CD14-positive monocyte (primary cell): ENCODE results near the gene GIMAP1. TPM values are rescaled to one million over a fixed set of nuclear protein-coding genes. Genes with fewer than 3 reads are reported as not detected.

ENCODE experiments used
- DNase-seq, 3 donors: peaks; one replicate each; pipeline ENCODE4 v3.0.0-alpha.2; 2011 to 2022
- H2AFZ ChIP-seq: 2 replicates; pipeline ENCODE4 v1.6.0; 2012; ENCODE audit warnings: mild to moderate bottlenecking, low read depth, low read length, inconsistent platforms; ENCODE audit not compliant: insufficient read depth, poor library complexity, severe bottlenecking
- H3K27ac ChIP-seq, 2 donors: 1 replicate in 1 of 2; 2 replicates in 1 of 2; pipeline ENCODE4 v1.5.1; 2012 to 2013; ENCODE audit warnings: low read length in 2 of 2, control low read depth in 1 of 2, inconsistent platforms in 1 of 2, low read depth in 1 of 2, mild to moderate bottlenecking in 1 of 2
- H3K27me3 ChIP-seq, 2 donors: one replicate each; pipeline versions ENCODE4 v1.6.0 to v1.6.1; 2011 to 2013; ENCODE audit warnings: low read length in 2 of 2; ENCODE audit not compliant: control insufficient read depth in 2 of 2, insufficient read depth in 2 of 2
- H3K36me3 ChIP-seq, 2 donors: replicated peaks in 1 of 2; 1 replicate in 1 of 2; 2 replicates in 1 of 2; pipeline versions ENCODE4 v1.5.1 to v1.6.1; 2012 to 2013; ENCODE audit warnings: low read length in 2 of 2, control low read depth in 1 of 2, inconsistent platforms in 1 of 2, mild to moderate bottlenecking in 1 of 2; ENCODE audit not compliant: insufficient read depth in 2 of 2, control insufficient read depth in 1 of 2
- H3K4me1 ChIP-seq, 2 donors: 1 replicate in 1 of 2; 2 replicates in 1 of 2; pipeline versions ENCODE4 v1.5.1 to v1.6.1; 2012 to 2013; ENCODE audit warnings: low read length in 2 of 2, control low read depth in 1 of 2, inconsistent platforms in 1 of 2, mild to moderate bottlenecking in 1 of 2, moderate library complexity in 1 of 2; ENCODE audit not compliant: insufficient read depth in 2 of 2, control insufficient read depth in 1 of 2
- H3K4me2 ChIP-seq: replicated peaks from 2 replicates; pipeline ENCODE3; 2012; ENCODE audit warnings: low read length, moderate library complexity, mild to moderate bottlenecking; ENCODE audit not compliant: poor library complexity, severe bottlenecking; ENCODE audit errors: extremely low read depth
- H3K4me3 ChIP-seq, 3 experiments: fragments of 200-600 bp in 1 of 3; sonication (generic) in 1 of 3; replicated peaks in 1 of 3; 1 replicate in 2 of 3; 2 replicates in 1 of 3; pipeline ENCODE4 v1.5.1; 2011 to 2013; ENCODE audit warnings: low read length in 3 of 3, mild to moderate bottlenecking in 3 of 3, control low read depth in 2 of 3, low read depth in 2 of 3, inconsistent platforms in 1 of 3, moderate library complexity in 1 of 3
- H3K79me2 ChIP-seq: 2 replicates; pipeline ENCODE4 v1.6.0; 2012; ENCODE audit warnings: mild to moderate bottlenecking, control low read depth, inconsistent platforms, low read length, moderate library complexity; ENCODE audit not compliant: insufficient read depth
- H3K9ac ChIP-seq: 2 replicates; pipeline ENCODE4 v1.6.0; 2017; ENCODE audit warnings: low read length, mild to moderate bottlenecking; ENCODE audit not compliant: insufficient read depth, poor library complexity, severe bottlenecking
- H3K9me3 ChIP-seq, 2 donors: replicated peaks in 1 of 2; 1 replicate in 1 of 2; 2 replicates in 1 of 2; pipeline versions ENCODE4 v1.5.1 to v1.6.1; 2012 to 2013; ENCODE audit warnings: low read length in 2 of 2, control low read depth in 1 of 2; ENCODE audit not compliant: control insufficient read depth in 1 of 2, insufficient read depth in 1 of 2
- H4K20me1 ChIP-seq: 2 replicates; pipeline ENCODE4 v1.6.0; 2012; ENCODE audit warnings: mild to moderate bottlenecking, low read length, control low read depth, moderate library complexity; ENCODE audit not compliant: insufficient read depth
- H3K27ac Mint-ChIP-seq, 7 donors: one replicate each; pipeline ENCODE4 v1.8.0; 2020; ENCODE audit warnings: mild to moderate bottlenecking in 7 of 7, mixed read lengths in 7 of 7, moderate library complexity in 6 of 7, inconsistent platforms in 2 of 7
- H3K27me3 Mint-ChIP-seq, 3 donors: one replicate each; pipeline ENCODE4 v1.8.0; 2021 to 2022; ENCODE audit warnings: low read depth in 3 of 3, mild to moderate bottlenecking in 3 of 3, mixed read lengths in 3 of 3, moderate library complexity in 3 of 3, inconsistent platforms in 1 of 3
- H3K36me3 Mint-ChIP-seq, 2 donors: one replicate each; pipeline ENCODE4 v1.8.0; 2020; ENCODE audit warnings: mixed read lengths in 2 of 2, inconsistent platforms in 1 of 2, mild to moderate bottlenecking in 1 of 2
- H3K4me1 Mint-ChIP-seq: one replicate; pipeline ENCODE4 v1.8.0; 2020; ENCODE audit warnings: mild to moderate bottlenecking, mixed read lengths
- H3K4me3 Mint-ChIP-seq, 2 donors: one replicate each; pipeline ENCODE4 v1.8.0; 2020; ENCODE audit warnings: mild to moderate bottlenecking in 2 of 2, mixed read lengths in 2 of 2, moderate library complexity in 1 of 2
- H3K9me3 Mint-ChIP-seq, 7 donors: one replicate each; pipeline ENCODE4 v1.8.0; 2020 to 2022; ENCODE audit warnings: mixed read lengths in 7 of 7, mild to moderate bottlenecking in 6 of 7, moderate library complexity in 6 of 7, inconsistent platforms in 2 of 7
- whole genome bisulfite sequencing: methylation state at CpG from one replicate; pipeline ENCODE4 v1.1.5; 2013; ENCODE audit warnings: missing lambda C conversion rate; ENCODE audit not compliant: insufficient coverage; 5-methylcytosine and 5-hydroxymethylcytosine counted together
- intact Hi-C, 2 donors: fragments of 100-400 bp; cut with micrococcal nuclease; formaldehyde crosslinking; loops; one replicate each; pipeline versions ENCODE4 v1.15.0 to v1.15.1; 2023
- polyA plus RNA-seq, 3 donors: library from polyadenylated mRNA; depleted of rRNA in 1 of 3; unstranded in 2 of 3; stranded (reverse) in 1 of 3; fragments of 300-500 nt in 2 of 3; fragments of >200 nt in 1 of 3; fragmentation: Illumina TruSeq in 2 of 3; gene quantifications; 1 replicate in 2 of 3; 2 replicates in 1 of 3; pipeline ENCODE4 v1.2.3, GENCODE V29; 2012 to 2021
- TF ChIP-seq, protein P1 (sequence below): fragments of 200-600 bp; IDR thresholded peaks from one replicate; pipeline ENCODE4 v1.8.0; 2022; ENCODE audit warnings: antibody characterized with exemption, mild to moderate bottlenecking

Gene GIMAP1
- polyA plus RNA-seq, 3 donors, result 10.9 to 19.6 (median 11.4) TPM

DNA sequence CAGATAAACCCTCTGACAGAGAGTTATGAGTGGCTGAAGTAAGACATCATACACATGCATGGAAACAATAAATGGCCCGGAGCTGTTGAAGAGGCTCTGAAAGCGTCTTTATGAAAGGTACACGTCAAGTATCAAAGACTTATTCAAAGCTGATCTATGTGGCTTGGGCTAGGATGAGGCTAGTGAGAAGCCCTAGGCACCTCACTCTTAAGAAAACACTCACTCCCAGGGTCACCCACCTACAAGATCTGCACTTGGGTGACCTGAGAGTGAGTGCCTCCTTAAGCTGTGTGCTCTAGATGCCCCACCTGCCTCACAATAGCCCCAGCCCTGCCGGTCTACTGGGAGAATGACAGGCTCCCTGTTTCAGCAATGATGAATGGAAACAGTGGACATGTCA is 1.1 kb upstream of the GIMAP1 start:
- Histone ChIP-seq H3K79me2 (peaks cover 46% of the 10 kb centered on the region), H3K9ac (no peak overlapping the region), H3K4me2 (peak overlapping the region; percentile 86), H3K9me3 (no peaks in the 10 kb centered on the region), H3K4me3 (peak overlapping the region in 2 of 3 experiments; percentile 98 to 100), H3K27ac (peak overlapping the region in 1 of 2 donors; percentile 87), H4K20me1 (peaks cover 20% of the 10 kb centered on the region), H3K36me3 (peaks cover 14 to 17% of the 10 kb centered on the region in 2 donors), H3K27me3 (no peaks in the 10 kb centered on the region), H2AFZ (no peak overlapping the region), H3K4me1 (peaks cover 33 to 37% of the 10 kb centered on the region in 2 donors)
- TF ChIP-seq, protein P1, sequence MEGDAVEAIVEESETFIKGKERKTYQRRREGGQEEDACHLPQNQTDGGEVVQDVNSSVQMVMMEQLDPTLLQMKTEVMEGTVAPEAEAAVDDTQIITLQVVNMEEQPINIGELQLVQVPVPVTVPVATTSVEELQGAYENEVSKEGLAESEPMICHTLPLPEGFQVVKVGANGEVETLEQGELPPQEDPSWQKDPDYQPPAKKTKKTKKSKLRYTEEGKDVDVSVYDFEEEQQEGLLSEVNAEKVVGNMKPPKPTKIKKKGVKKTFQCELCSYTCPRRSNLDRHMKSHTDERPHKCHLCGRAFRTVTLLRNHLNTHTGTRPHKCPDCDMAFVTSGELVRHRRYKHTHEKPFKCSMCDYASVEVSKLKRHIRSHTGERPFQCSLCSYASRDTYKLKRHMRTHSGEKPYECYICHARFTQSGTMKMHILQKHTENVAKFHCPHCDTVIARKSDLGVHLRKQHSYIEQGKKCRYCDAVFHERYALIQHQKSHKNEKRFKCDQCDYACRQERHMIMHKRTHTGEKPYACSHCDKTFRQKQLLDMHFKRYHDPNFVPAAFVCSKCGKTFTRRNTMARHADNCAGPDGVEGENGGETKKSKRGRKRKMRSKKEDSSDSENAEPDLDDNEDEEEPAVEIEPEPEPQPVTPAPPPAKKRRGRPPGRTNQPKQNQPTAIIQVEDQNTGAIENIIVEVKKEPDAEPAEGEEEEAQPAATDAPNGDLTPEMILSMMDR, result no peak
- H3K27ac Mint-ChIP-seq, result peak overlapping the region in 1 of 7 donors; percentile 11
- DNase-seq, result no peak
- no peak overlapping the region for H3K4me3 Mint-ChIP-seq
- H3K4me1 Mint-ChIP-seq, result peaks cover 43% of the 10 kb centered on the region
- peaks cover 3 to 18% (median 16%) of the 10 kb centered on the region in 7 donors for H3K9me3 Mint-ChIP-seq
- peaks cover 0 to 3% (median 0%) of the 10 kb centered on the region in 3 donors for H3K27me3 Mint-ChIP-seq
- H3K36me3 Mint-ChIP-seq, result peaks cover 22 to 25% of the 10 kb centered on the region in 2 donors
- 58% methylated on average over 2 of the region's 4 CpGs for WGBS
- intact Hi-C loops, result no loop called here

DNA sequence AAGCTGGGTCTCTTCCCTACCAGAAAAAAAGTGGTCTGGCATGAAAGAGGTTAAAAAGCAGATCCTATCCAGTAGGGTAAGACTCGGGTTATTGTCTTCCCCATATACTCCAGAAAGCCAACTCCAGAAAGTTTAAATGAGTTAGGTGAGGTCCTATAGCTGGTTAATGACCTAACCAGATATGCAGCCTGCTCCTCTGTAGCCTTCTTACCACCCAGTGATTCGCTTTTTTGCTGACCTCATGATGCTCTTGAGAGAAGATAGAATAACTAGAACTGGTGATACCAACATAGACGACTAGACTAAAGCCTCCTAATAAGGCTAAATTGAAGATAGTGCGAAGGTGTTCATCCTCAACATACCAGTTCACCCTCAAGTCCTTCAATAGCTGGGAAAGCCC is 675 bp upstream of the GIMAP1 start:
- peak overlapping the region; percentile 74 for H3K9ac ChIP-seq
- H4K20me1 ChIP-seq, result peaks cover 24% of the 10 kb centered on the region
- no peak overlapping the region for H2AFZ ChIP-seq
- intact Hi-C loops, result no loop called here
- DNase-seq, result no peak
- H3K27me3 ChIP-seq, result no peaks in the 10 kb centered on the region
- no CpG with 5 or more reads among the region's 4 CpGs for WGBS
- Mint-ChIP-seq H3K4me3 (peak overlapping the region; percentile 95 to 99), H3K4me1 (peaks cover 47% of the 10 kb centered on the region), H3K27me3 (peaks cover 0 to 3% (median 0%) of the 10 kb centered on the region in 3 donors), H3K36me3 (peaks cover 24 to 29% of the 10 kb centered on the region in 2 donors), H3K27ac (peak overlapping the region; percentile 59 to 90 (median 83)), H3K9me3 (peaks cover 3 to 18% (median 16%) of the 10 kb centered on the region in 7 donors)
- peaks cover 37 to 41% of the 10 kb centered on the region in 2 donors for H3K4me1 ChIP-seq
- H3K27ac ChIP-seq, result peak overlapping the region; percentile 57 to 87
- TF ChIP-seq, protein P1, result no peak
- no peaks in the 10 kb centered on the region for H3K9me3 ChIP-seq
- peak overlapping the region; percentile 84 to 100 (median 98) for H3K4me3 ChIP-seq
- peak overlapping the region; percentile 86 for H3K4me2 ChIP-seq
- H3K79me2 ChIP-seq, result peaks cover 51% of the 10 kb centered on the region
- H3K36me3 ChIP-seq, result peaks cover 17 to 22% of the 10 kb centered on the region in 2 donors
